IMR-90 (cell line): ENCODE measurements around the gene RNF212. TPM values are rescaled to one million over a fixed set of nuclear protein-coding genes. Genes with fewer than 3 reads are reported as not detected.
A peak's percentile ranks its signal among the peaks of the same experiment; 100 is the strongest.

Experiments
- ATAC-seq: fragments of 200-7000 bp; cut with Tn5 transposase; 2 replicates; pipeline ENCODE4 v1.9.1; 2020; ENCODE audit warnings: low read depth, mild to moderate bottlenecking, moderate library complexity
- BruUV-seq: library from RNA; stranded (reverse); fragments of 400-500 nt; replicated peaks from 2 replicates; lab custom pipeline; 2021; lab: Mats Ljungman, UMichigan
- CTCF ChIA-PET: fragments of 300-600 bp; formaldehyde crosslinking; extraction: SDS; loops from one replicate; lab custom pipeline; 2021; ENCODE audit warnings: antibody characterized with exemption; lab: Yijun Ruan, JAX
- POLR2A ChIA-PET: fragments of 300-600 bp; sonication (Branson Sonifier 250); formaldehyde crosslinking; loops from one replicate; lab custom pipeline; 2022; ENCODE audit warnings: antibody characterized with exemption; ENCODE audit not compliant: unreplicated experiment; lab: Charles Lee
- DNase-seq: peaks from one replicate; pipeline ENCODE4 v3.0.0; 2013
- H2AFZ ChIP-seq: replicated peaks from 2 replicates; pipeline ENCODE3; 2013; ENCODE audit warnings: low read length, mild to moderate bottlenecking; ENCODE audit not compliant: poor library complexity
- H2AK5ac ChIP-seq: 2 replicates; pipeline ENCODE4 v1.6.1; 2013; ENCODE audit warnings: low read depth, low read length, inconsistent platforms
- H2AK9ac ChIP-seq: replicated peaks from 2 replicates; pipeline ENCODE3; 2013; ENCODE audit warnings: mild to moderate bottlenecking, low read depth, low read length, moderate library complexity; ENCODE audit not compliant: poor library complexity
- H2BK120ac ChIP-seq: 2 replicates; pipeline ENCODE4 v1.6.1; 2013; ENCODE audit warnings: low read depth, low read length, inconsistent platforms
- H2BK15ac ChIP-seq: 3 replicates; pipeline ENCODE4 v1.6.1; 2013; ENCODE audit warnings: low read depth, low read length, inconsistent platforms
- H2BK20ac ChIP-seq: 2 replicates; pipeline ENCODE4 v1.6.1; 2013; ENCODE audit warnings: low read depth, mild to moderate bottlenecking, inconsistent platforms, low read length, moderate library complexity
- H2BK5ac ChIP-seq: 2 replicates; pipeline ENCODE4 v1.6.1; 2013; ENCODE audit warnings: mild to moderate bottlenecking, low read depth, low read length, inconsistent platforms; ENCODE audit not compliant: poor library complexity, severe bottlenecking
- H3K14ac ChIP-seq: replicated peaks from 2 replicates; pipeline ENCODE4 v1.6.1; 2013; ENCODE audit warnings: low read depth, low read length, inconsistent platforms
- H3K18ac ChIP-seq: 2 replicates; pipeline ENCODE4 v1.6.1; 2013; ENCODE audit warnings: low read depth, low read length, control low read depth
- H3K23ac ChIP-seq: 2 replicates; pipeline ENCODE4 v1.6.1; 2013; ENCODE audit warnings: low read depth, low read length, inconsistent platforms
- H3K27ac ChIP-seq: 2 replicates; pipeline ENCODE4 v1.5.1; 2013; ENCODE audit warnings: mild to moderate bottlenecking, control low read depth, low read length; ENCODE audit not compliant: insufficient read depth
- H3K27me3 ChIP-seq: 2 replicates; pipeline ENCODE4 v1.6.1; 2013; ENCODE audit warnings: low read length; ENCODE audit not compliant: control insufficient read depth, insufficient read depth
- H3K36me3 ChIP-seq: 2 replicates; pipeline ENCODE4 v1.6.1; 2013; ENCODE audit warnings: low read length, mixed read lengths; ENCODE audit not compliant: control insufficient read depth, insufficient read depth
- H3K4ac ChIP-seq: 2 replicates; pipeline ENCODE4 v1.6.1; 2013; ENCODE audit warnings: low read depth, low read length, inconsistent platforms
- H3K4me1 ChIP-seq: 2 replicates; pipeline ENCODE4 v1.6.1; 2013; ENCODE audit warnings: low read length, mixed read lengths; ENCODE audit not compliant: control insufficient read depth, insufficient read depth
- H3K4me2 ChIP-seq: 2 replicates; pipeline ENCODE4 v1.6.1; 2013; ENCODE audit warnings: low read depth, mild to moderate bottlenecking, control low read depth, low read length, moderate library complexity
- H3K4me3 ChIP-seq: 2 replicates; pipeline ENCODE4 v1.5.1; 2013; ENCODE audit warnings: low read depth, mild to moderate bottlenecking, control low read depth, low read length, moderate library complexity; ENCODE audit not compliant: insufficient read depth
- H3K56ac ChIP-seq: 2 replicates; pipeline ENCODE4 v1.6.1; 2013; ENCODE audit warnings: low read length, inconsistent platforms; ENCODE audit not compliant: insufficient read depth; ENCODE audit errors: extremely low read depth
- H3K79me1 ChIP-seq, 2 experiments: 2 replicates each; pipeline ENCODE4 v1.6.1; 2013; ENCODE audit warnings: low read length in 2 of 2, inconsistent platforms in 1 of 2, low read depth in 1 of 2
- H3K9ac ChIP-seq: 2 replicates; pipeline ENCODE4 v1.6.1; 2013; ENCODE audit warnings: low read depth, low read length, control low read depth
- H3K9me1 ChIP-seq: 2 replicates; pipeline ENCODE4 v1.6.1; 2013; ENCODE audit warnings: low read length, inconsistent platforms; ENCODE audit not compliant: insufficient read depth
- H3K9me3 ChIP-seq: 2 replicates; pipeline ENCODE4 v1.6.1; 2013; ENCODE audit warnings: low read length; ENCODE audit not compliant: control insufficient read depth, insufficient read depth
- H4K20me1 ChIP-seq: 2 replicates; pipeline ENCODE4 v1.6.1; 2013; ENCODE audit warnings: low read length, inconsistent platforms; ENCODE audit not compliant: insufficient read depth
- H4K5ac ChIP-seq: 2 replicates; pipeline ENCODE4 v1.6.1; 2013; ENCODE audit warnings: mild to moderate bottlenecking, low read depth, low read length, control low read depth
- H4K8ac ChIP-seq, 2 experiments: 2 replicates each; pipeline ENCODE4 v1.6.1; 2013; ENCODE audit warnings: low read depth in 2 of 2, low read length in 2 of 2, control low read depth in 1 of 2, inconsistent platforms in 1 of 2
- H4K91ac ChIP-seq: 2 replicates; pipeline ENCODE4 v1.6.1; 2013; ENCODE audit warnings: low read depth, low read length, inconsistent platforms; ENCODE audit not compliant: insufficient read depth
- BHLHE40 ChIP-seq: fragments of 150-350 bp; IDR thresholded peaks from 2 replicates; pipeline ENCODE4 v1.6.1; 2016; ENCODE audit warnings: mild to moderate bottlenecking, low read depth, low read length
- CHD1 ChIP-seq: IDR thresholded peaks from 2 replicates; pipeline ENCODE4 v1.6.1; 2012; ENCODE audit warnings: low read depth, low read length, improper control_type of control experiment
- FOS ChIP-seq: fragments of 150-350 bp; IDR thresholded peaks from 2 replicates; pipeline ENCODE4 v1.6.1; 2016; ENCODE audit warnings: low read depth, low read length
- MAFK ChIP-seq: IDR thresholded peaks from 2 replicates; pipeline ENCODE4 v1.6.1; 2012; ENCODE audit warnings: low read depth, low read length, improper control_type of control experiment
- POLR2A ChIP-seq: IDR thresholded peaks from 2 replicates; pipeline ENCODE4 v1.6.1; 2012; ENCODE audit warnings: mild to moderate bottlenecking, low read depth, low read length
- WGBS, 2 experiments: methylation state at CpG; one replicate each; pipeline versions ENCODE4 v1.1.5 to v1.1.7; 2013; ENCODE audit warnings: missing lambda C conversion rate in 2 of 2; ENCODE audit not compliant: insufficient read length in 1 of 2; ENCODE audit errors: extremely low coverage in 2 of 2; 5-methylcytosine and 5-hydroxymethylcytosine counted together
- dilution Hi-C: fragments of 300-500 bp; cut with HindIII; formaldehyde crosslinking; loops from one replicate; pipeline ENCODE4 v1.14.3; 2018; ENCODE audit warnings: low sequenced_read_pairs; ENCODE audit not compliant: unreplicated experiment
- in situ Hi-C: fragments of 300-500 bp; cut with MboI; formaldehyde crosslinking; loops from 3 replicates; pipeline ENCODE4 v1.14.3; 2019; ENCODE audit warnings: low sequenced_read_pairs, inconsistent platforms, mixed read lengths
- intact Hi-C: fragments of 100-400 bp; cut with micrococcal nuclease; formaldehyde crosslinking; loops from 2 replicates; pipeline ENCODE4 v1.10.0; 2022
- polyA plus RNA-seq, 3 experiments: library from polyadenylated mRNA; depleted of rRNA; stranded (reverse); fragments of >200 nt; gene quantifications; 2 replicates each; pipeline ENCODE4 v1.2.3, GENCODE V29; 2012; ENCODE audit warnings: low replicate concordance in 1 of 3
- total RNA-seq: library from RNA; depleted of rRNA; stranded (reverse); fragments of >200 nt; gene quantifications from 2 replicates; pipeline ENCODE4 v1.2.3, GENCODE V29; 2012
- TF ChIP-seq, protein P1 (sequence below): conservative IDR thresholded peaks from 2 replicates; pipeline ENCODE4 v1.5.1; 2012; ENCODE audit warnings: mild to moderate bottlenecking, low read depth, low read length, improper control_type of control experiment

RNF212 gene
- total and polyA plus RNA-seq, 2 of the 4 experiments (the other 2 are of a cell fraction), result under 0.01 to 0.51 TPM

- Histone ChIP-seq H3K9ac (no peak overlapping the region), H2BK5ac (no peak overlapping the region), H4K5ac (no peak overlapping the region), H3K4me3 (no peak overlapping the region), H4K8ac (no peak overlapping the region), H3K56ac (no peak overlapping the region), H3K23ac (no peak overlapping the region), H4K20me1 (no peaks in the 10 kb centered on the region), H3K18ac (no peak overlapping the region), H3K4me2 (no peak overlapping the region), H3K9me3 (no peaks in the 10 kb centered on the region), H4K91ac (no peak overlapping the region), H2AK5ac (no peak overlapping the region), H3K27ac (no peak overlapping the region), H2AK9ac (peak overlapping the region; percentile 55), H2AFZ (peak overlapping the region; percentile 43), H3K4me1 (peaks cover 32% of the 10 kb centered on the region), H3K36me3 (no peaks in the 10 kb centered on the region), H3K4ac (no peak overlapping the region), H2BK20ac (no peak overlapping the region), H3K9me1 (peaks cover 16% of the 10 kb centered on the region; the same call in 1 of the 2 replicates), H3K27me3 (no peaks in the 10 kb centered on the region), H2BK120ac (no peak overlapping the region), H3K14ac (no peak overlapping the region), H2BK15ac (no peak overlapping the region), H3K79me1 (no peaks in the 10 kb centered on the region)
- WGBS, 2 experiments, result 73% methylated on average over 12 of the region's 26 CpGs; no CpG with 5 or more reads in 1 of the 2 experiments
- intact Hi-C loops, result no loop called here
- DNase-seq (no peak), ATAC-seq (no peak)
- in situ Hi-C loops, result no loop called here
- ChIA-PET CTCF (no interaction called here), POLR2A (no interaction called here)
- dilution Hi-C loops, result no loop called here
- TF ChIP-seq MAFK, result no peak
- TF ChIP-seq, protein P1, sequence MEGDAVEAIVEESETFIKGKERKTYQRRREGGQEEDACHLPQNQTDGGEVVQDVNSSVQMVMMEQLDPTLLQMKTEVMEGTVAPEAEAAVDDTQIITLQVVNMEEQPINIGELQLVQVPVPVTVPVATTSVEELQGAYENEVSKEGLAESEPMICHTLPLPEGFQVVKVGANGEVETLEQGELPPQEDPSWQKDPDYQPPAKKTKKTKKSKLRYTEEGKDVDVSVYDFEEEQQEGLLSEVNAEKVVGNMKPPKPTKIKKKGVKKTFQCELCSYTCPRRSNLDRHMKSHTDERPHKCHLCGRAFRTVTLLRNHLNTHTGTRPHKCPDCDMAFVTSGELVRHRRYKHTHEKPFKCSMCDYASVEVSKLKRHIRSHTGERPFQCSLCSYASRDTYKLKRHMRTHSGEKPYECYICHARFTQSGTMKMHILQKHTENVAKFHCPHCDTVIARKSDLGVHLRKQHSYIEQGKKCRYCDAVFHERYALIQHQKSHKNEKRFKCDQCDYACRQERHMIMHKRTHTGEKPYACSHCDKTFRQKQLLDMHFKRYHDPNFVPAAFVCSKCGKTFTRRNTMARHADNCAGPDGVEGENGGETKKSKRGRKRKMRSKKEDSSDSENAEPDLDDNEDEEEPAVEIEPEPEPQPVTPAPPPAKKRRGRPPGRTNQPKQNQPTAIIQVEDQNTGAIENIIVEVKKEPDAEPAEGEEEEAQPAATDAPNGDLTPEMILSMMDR, result no peak
- no peak for TF ChIP-seq POLR2A
- no peak for TF ChIP-seq CHD1
- no peak for TF ChIP-seq FOS
- TF ChIP-seq BHLHE40, result no peak
- no TSS peak for BruUV-seq
Measured at GRCh38 chr4:1036976-1037810, 76.2 kb downstream of the RNF212 start.
